Endothelial cell of umbilical vein (primary cell): ENCODE measurements around the gene PPP2R2C. TPM values are rescaled to one million over a fixed set of nuclear protein-coding genes. Genes with fewer than 3 reads are reported as not detected.

Experiments used
- BruUV-seq: library from RNA; stranded (reverse); fragments of 400-500 nt; replicated peaks from 2 replicates; lab custom pipeline; 2021; lab: Mats Ljungman, UMichigan
- CTCF ChIA-PET: fragments of 300-600, 350-600 bp; sonication (Branson Sonifier 250); formaldehyde crosslinking; loops from one replicate; lab custom pipeline; 2021; ENCODE audit warnings: antibody characterized with exemption, inconsistent platforms; lab: Charles Lee
- POLR2A ChIA-PET: fragments of 300-600, 350-600 bp; sonication (Branson Sonifier 250); formaldehyde crosslinking; loops from one replicate; lab custom pipeline; 2021; ENCODE audit warnings: antibody characterized with exemption, inconsistent platforms; lab: Charles Lee
- DNase-seq: peaks from one replicate; pipeline ENCODE4 v3.0.0-alpha.2; 2011; ENCODE audit warnings: low read depth, low spot score
- FAIRE-seq: peaks from 2 replicates; lab custom pipeline; 2011; peaks lifted over from hg19 to GRCh38; lab: Jason Lieb, UNC
- H2AFZ ChIP-seq: 2 replicates; pipeline ENCODE4 v1.6.0; 2012; ENCODE audit warnings: low read depth, low read length, control low read depth, inconsistent platforms
- H3K27ac ChIP-seq: 2 replicates; pipeline ENCODE4 v1.5.1; 2011; ENCODE audit warnings: low read depth, mild to moderate bottlenecking, control low read depth, low read length, moderate library complexity; ENCODE audit not compliant: insufficient read depth
- H3K27me3 ChIP-seq, 2 experiments: 2 replicates each; pipeline versions ENCODE4 v1.6.0 to v1.6.1; 2011; ENCODE audit warnings: low read length in 2 of 2, mixed read lengths in 1 of 2; ENCODE audit not compliant: control insufficient read depth in 2 of 2, insufficient read depth in 2 of 2
- H3K36me3 ChIP-seq, 2 experiments: 2 replicates in 1 of 2; 3 replicates in 1 of 2; pipeline ENCODE4 v1.5.1; 2011; ENCODE audit warnings: low read length in 2 of 2, mild to moderate bottlenecking in 1 of 2, moderate library complexity in 1 of 2; ENCODE audit not compliant: control insufficient read depth in 2 of 2, insufficient read depth in 2 of 2; ENCODE audit errors: extremely low read depth in 1 of 2
- H3K4me1 ChIP-seq: 3 replicates; pipeline ENCODE4 v1.5.1; 2011; ENCODE audit warnings: mild to moderate bottlenecking, low read length; ENCODE audit not compliant: control insufficient read depth, insufficient read depth; ENCODE audit errors: extremely low read depth
- H3K4me2 ChIP-seq: 2 replicates; pipeline ENCODE4 v1.6.1; 2011; ENCODE audit warnings: low read length, control low read depth, mixed read lengths; ENCODE audit not compliant: insufficient read depth
- H3K4me3 ChIP-seq, 3 experiments: fragments of 200-600 bp in 1 of 3; sonication (generic), shearing (Covaris generic) in 1 of 3; replicated peaks in 1 of 3; 2 replicates each; pipeline ENCODE4 v1.5.1; 2011 to 2016; ENCODE audit warnings: control low read depth in 3 of 3, low read length in 3 of 3, mild to moderate bottlenecking in 2 of 3, inconsistent platforms in 1 of 3, low read depth in 1 of 3, moderate library complexity in 1 of 3; ENCODE audit not compliant: insufficient read depth in 1 of 3
- H3K79me2 ChIP-seq: 2 replicates; pipeline ENCODE4 v1.6.0; 2012; ENCODE audit warnings: low read length, inconsistent platforms; ENCODE audit not compliant: control insufficient read depth, insufficient read depth
- H3K9ac ChIP-seq: replicated peaks from 2 replicates; pipeline ENCODE3; 2011; ENCODE audit warnings: low read length, control low read depth; ENCODE audit not compliant: insufficient read depth; ENCODE audit errors: extremely low read depth
- H3K9me1 ChIP-seq: replicated peaks from 3 replicates; pipeline ENCODE4 v1.6.0; 2011; ENCODE audit warnings: mild to moderate bottlenecking, low read length; ENCODE audit not compliant: control insufficient read depth, insufficient read depth; ENCODE audit errors: extremely low read depth
- H3K9me3 ChIP-seq: replicated peaks from 2 replicates; pipeline ENCODE4 v1.5.1; 2012; ENCODE audit warnings: low read length, inconsistent platforms; ENCODE audit not compliant: control insufficient read depth, insufficient read depth
- H4K20me1 ChIP-seq: replicated peaks from 2 replicates; pipeline ENCODE3; 2011; ENCODE audit warnings: mild to moderate bottlenecking, low read length; ENCODE audit not compliant: control insufficient read depth, insufficient read depth; ENCODE audit errors: extremely low read depth
- EZH2 ChIP-seq: IDR thresholded peaks from 2 replicates; pipeline ENCODE4 v1.6.1; 2012; ENCODE audit warnings: borderline replicate concordance, low read depth, mild to moderate bottlenecking, moderate library complexity, low read length, inconsistent platforms; ENCODE audit not compliant: severe bottlenecking
- FOS ChIP-seq: IDR thresholded peaks from 2 replicates; pipeline ENCODE4 v1.6.1; 2011; ENCODE audit warnings: mild to moderate bottlenecking, low read length, moderate library complexity, borderline replicate concordance; ENCODE audit not compliant: insufficient read depth
- GATA2 ChIP-seq: IDR thresholded peaks from 2 replicates; pipeline ENCODE4 v1.7.0; 2011; ENCODE audit warnings: low read depth, mild to moderate bottlenecking, moderate library complexity, mixed read lengths, low read length; ENCODE audit not compliant: insufficient read length, insufficient read depth
- JUN ChIP-seq: IDR thresholded peaks from 2 replicates; pipeline ENCODE4 v1.6.1; 2011; ENCODE audit warnings: borderline replicate concordance, low read depth; ENCODE audit not compliant: insufficient read length, insufficient read depth
- MYC ChIP-seq: IDR thresholded peaks from one replicate; pipeline ENCODE4 v1.6.1; 2011; ENCODE audit warnings: mild to moderate bottlenecking, low read depth, low read length
- POLR2A ChIP-seq: IDR thresholded peaks from 2 replicates; pipeline ENCODE4 v1.6.1; 2012; ENCODE audit warnings: low read depth, mild to moderate bottlenecking, control low read depth, low read length
- POLR2AphosphoS5 ChIP-seq: IDR thresholded peaks from 2 replicates; pipeline ENCODE4 v1.6.1; 2012; ENCODE audit warnings: low read depth, mild to moderate bottlenecking, control low read depth, low read length, moderate library complexity; ENCODE audit not compliant: insufficient read depth
- dilution Hi-C: fragments of 300-500 bp; cut with MboI; formaldehyde crosslinking; loops from one replicate; pipeline ENCODE4 v1.15.0; 2019; ENCODE audit warnings: low sequenced_read_pairs; ENCODE audit not compliant: extremely low pct_ligation_motif_present
- intact Hi-C: fragments of 100-400 bp; cut with micrococcal nuclease; formaldehyde crosslinking; loops from one replicate; pipeline ENCODE4 v1.10.0; 2022
- polyA plus RNA-seq, 4 experiments: library from polyadenylated mRNA; depleted of rRNA in 3 of 4; stranded (reverse) in 3 of 4; unstranded in 1 of 4; fragments of >200 nt; gene quantifications; 2 replicates each; pipeline versions ENCODE4 v1.2.1 to v1.2.3, GENCODE V29; 2011 to 2012; ENCODE audit warnings: missing spikeins in 1 of 4
- total RNA-seq: library from RNA; stranded (reverse); gene quantifications from 2 replicates; pipeline ENCODE4 v1.2.3, GENCODE V29; 2021
- TF ChIP-seq, protein P1 (sequence below): IDR thresholded peaks from 2 replicates; pipeline ENCODE4 v1.6.1; 2011; ENCODE audit not compliant: insufficient read depth, insufficient read length
- TF ChIP-seq, protein P2 (sequence below), 2 donors: IDR thresholded peaks; 1 replicate in 1 of 2; 2 replicates in 1 of 2; pipeline ENCODE4 v1.5.1; 2011; ENCODE audit warnings: low read length in 2 of 2, mild to moderate bottlenecking in 2 of 2, moderate library complexity in 2 of 2, control low read depth in 1 of 2, inconsistent platforms in 1 of 2, low read depth in 1 of 2; ENCODE audit not compliant: insufficient read depth in 1 of 2; ENCODE audit errors: extremely low read depth in 1 of 2

The PPP2R2C gene
- total and polyA plus RNA-seq, 2 donors (not counting 3 experiments of a cell fraction or from before 2014, with no cell fraction given), result 0.03 to 0.09 TPM

DNA sequence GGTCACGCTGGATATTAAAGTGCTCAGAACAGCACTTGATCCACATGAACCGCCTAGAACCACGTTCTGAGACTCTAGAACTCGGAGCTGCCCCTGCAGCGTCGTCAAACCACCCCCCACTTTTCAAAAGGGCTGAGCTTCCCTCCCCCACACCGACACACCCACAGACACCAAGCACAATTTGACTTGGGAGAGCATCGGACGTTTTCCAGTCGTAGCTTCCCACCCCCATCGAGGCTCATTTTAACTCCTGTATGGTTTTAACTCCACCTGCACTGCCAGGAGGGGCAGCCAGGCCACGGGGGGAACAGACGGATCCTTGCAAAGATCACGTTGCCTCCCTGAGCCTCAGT, 26.3 kb downstream of the PPP2R2C start:
- H3K9ac ChIP-seq, result no peak overlapping the region
- CTCF ChIA-PET, result no interaction called here
- no peaks in the 10 kb centered on the region for H3K36me3 ChIP-seq
- no peak for TF ChIP-seq GATA2
- no peak for TF ChIP-seq POLR2A
- TF ChIP-seq, protein P1, sequence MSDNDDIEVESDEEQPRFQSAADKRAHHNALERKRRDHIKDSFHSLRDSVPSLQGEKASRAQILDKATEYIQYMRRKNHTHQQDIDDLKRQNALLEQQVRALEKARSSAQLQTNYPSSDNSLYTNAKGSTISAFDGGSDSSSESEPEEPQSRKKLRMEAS, result no peak
- TF ChIP-seq, protein P2, sequence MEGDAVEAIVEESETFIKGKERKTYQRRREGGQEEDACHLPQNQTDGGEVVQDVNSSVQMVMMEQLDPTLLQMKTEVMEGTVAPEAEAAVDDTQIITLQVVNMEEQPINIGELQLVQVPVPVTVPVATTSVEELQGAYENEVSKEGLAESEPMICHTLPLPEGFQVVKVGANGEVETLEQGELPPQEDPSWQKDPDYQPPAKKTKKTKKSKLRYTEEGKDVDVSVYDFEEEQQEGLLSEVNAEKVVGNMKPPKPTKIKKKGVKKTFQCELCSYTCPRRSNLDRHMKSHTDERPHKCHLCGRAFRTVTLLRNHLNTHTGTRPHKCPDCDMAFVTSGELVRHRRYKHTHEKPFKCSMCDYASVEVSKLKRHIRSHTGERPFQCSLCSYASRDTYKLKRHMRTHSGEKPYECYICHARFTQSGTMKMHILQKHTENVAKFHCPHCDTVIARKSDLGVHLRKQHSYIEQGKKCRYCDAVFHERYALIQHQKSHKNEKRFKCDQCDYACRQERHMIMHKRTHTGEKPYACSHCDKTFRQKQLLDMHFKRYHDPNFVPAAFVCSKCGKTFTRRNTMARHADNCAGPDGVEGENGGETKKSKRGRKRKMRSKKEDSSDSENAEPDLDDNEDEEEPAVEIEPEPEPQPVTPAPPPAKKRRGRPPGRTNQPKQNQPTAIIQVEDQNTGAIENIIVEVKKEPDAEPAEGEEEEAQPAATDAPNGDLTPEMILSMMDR (IDR thresholded peaks at IDR 0.05; ENCODE audit: extremely low read depth in 1 of 2, insufficient read depth in 1 of 2, low read depth in 1 of 2, low read length in 2 of 2), result no peak
- no peak for TF ChIP-seq POLR2AphosphoS5
- TF ChIP-seq MYC, result no peak
- TF ChIP-seq FOS, result no peak
- TF ChIP-seq EZH2, result no peak
- no peak for TF ChIP-seq JUN
- no peaks in the 10 kb centered on the region for H3K79me2 ChIP-seq
- BruUV-seq, result no TSS peak
- intact Hi-C loops, result no loop called here
- FAIRE-seq (no peak), DNase-seq (no peak)
- dilution Hi-C loops, result no loop called here
- H3K4me3 ChIP-seq, result no peak overlapping the region
- H3K4me2 ChIP-seq, result no peak overlapping the region
- POLR2A ChIA-PET, result no interaction called here
- no peak overlapping the region for H3K27ac ChIP-seq
- no peaks in the 10 kb centered on the region for H4K20me1 ChIP-seq
- H2AFZ ChIP-seq, result no peak overlapping the region
- no peaks in the 10 kb centered on the region for H3K9me1 ChIP-seq
- H3K4me1 ChIP-seq, result no peaks in the 10 kb centered on the region
- H3K9me3 ChIP-seq, result no peaks in the 10 kb centered on the region
- no peaks in the 10 kb centered on the region for H3K27me3 ChIP-seq
